HL-60 (cell line): ENCODE results near the gene CDC42EP1.

Source experiments
- CTCF ChIP-seq: IDR thresholded peaks from one replicate; pipeline ENCODE4 v1.5.1; 2011; ENCODE audit warnings: low read length, control low read depth, inconsistent platforms; ENCODE audit not compliant: insufficient read depth
- POLR2AphosphoS5 ChIP-seq: IDR thresholded peaks from 2 replicates; pipeline ENCODE4 v1.6.1; 2012; ENCODE audit warnings: low read depth
- REST ChIP-seq: IDR thresholded peaks from 2 replicates; pipeline ENCODE4 v1.6.1; 2012; ENCODE audit warnings: low read depth; ENCODE audit not compliant: insufficient replicate concordance

- no peak for TF ChIP-seq CTCF
- no peak for TF ChIP-seq POLR2AphosphoS5
- TF ChIP-seq REST, result no peak
Observed at GRCh38 chr22:37569009-37569920, 9.0 kb downstream of the CDC42EP1 start.
